B cell (primary cell): Measurements from ENCODE around the gene DNAJB2. TPM values are rescaled to one million over a fixed set of nuclear protein-coding genes. Genes with fewer than 3 reads are reported as not detected.

Source experiments
- ATAC-seq: fragments of 200-7000 bp; cut with Tn5 transposase; one replicate; pipeline ENCODE4 v1.10.0; 2021; ENCODE audit warnings: low read depth, mild to moderate bottlenecking, moderate number of reproducible peaks, moderate library complexity
- CTCF ChIA-PET: fragments of 350-600 bp; sonication (Branson Sonifier 250); formaldehyde crosslinking; loops from one replicate; lab custom pipeline; 2021; ENCODE audit warnings: antibody characterized with exemption, inconsistent platforms; lab: Charles Lee
- POLR2A ChIA-PET: fragments of 350-600 bp; sonication (Branson Sonifier 250); formaldehyde crosslinking; loops from one replicate; lab custom pipeline; 2021; ENCODE audit warnings: antibody characterized with exemption; lab: Charles Lee
- DNase-seq: peaks from one replicate; pipeline ENCODE4 v3.0.0; 2013
- H2AFZ ChIP-seq: 2 replicates; pipeline ENCODE4 v1.6.1; 2012; ENCODE audit warnings: mild to moderate bottlenecking, low read depth, low read length; ENCODE audit not compliant: insufficient read depth, poor library complexity, severe bottlenecking
- H3K27ac ChIP-seq, 2 donors: 1 replicate in 1 of 2; 2 replicates in 1 of 2; pipeline ENCODE4 v1.5.1; 2012 to 2013; ENCODE audit warnings: low read length in 2 of 2, mild to moderate bottlenecking in 2 of 2, moderate library complexity in 1 of 2
- H3K27me3 ChIP-seq, 4 experiments: fragments of 200-600 bp in 1 of 4; sonication (generic) in 1 of 4; replicated peaks in 1 of 4; 1 replicate in 2 of 4; 2 replicates in 2 of 4; pipeline versions ENCODE4 v1.6.1 to v1.7.0; 2013 to 2016; ENCODE audit warnings: low read length in 3 of 4, mild to moderate bottlenecking in 2 of 4, mixed read lengths in 1 of 4, moderate library complexity in 1 of 4; ENCODE audit not compliant: insufficient read depth in 4 of 4, control insufficient read depth in 3 of 4; ENCODE audit errors: control extremely low read depth in 1 of 4
- H3K36me3 ChIP-seq, 2 experiments: replicated peaks in 1 of 2; 1 replicate in 1 of 2; 2 replicates in 1 of 2; pipeline versions ENCODE4 v1.6.1 to v1.7.1; 2013; ENCODE audit warnings: low read length in 1 of 2; ENCODE audit not compliant: insufficient read depth in 2 of 2, control insufficient read depth in 1 of 2; ENCODE audit errors: control extremely low read depth in 1 of 2, extremely low read depth in 1 of 2
- H3K4me1 ChIP-seq, 2 donors: fragments of 200-600 bp in 1 of 2; sonication (generic) in 1 of 2; 1 replicate in 1 of 2; 2 replicates in 1 of 2; pipeline versions ENCODE4 v1.5.1 to v1.6.1; 2013 to 2017; ENCODE audit warnings: low read length in 2 of 2; ENCODE audit not compliant: control insufficient read depth in 2 of 2, insufficient read depth in 2 of 2
- H3K4me2 ChIP-seq: replicated peaks from 2 replicates; pipeline ENCODE3; 2012; ENCODE audit warnings: mild to moderate bottlenecking, low read depth, low read length; ENCODE audit not compliant: poor library complexity, severe bottlenecking
- H3K4me3 ChIP-seq, 5 experiments: fragments of 200-600 bp in 1 of 5; sonication (generic) in 1 of 5; 1 replicate in 3 of 5; 2 replicates in 2 of 5; pipeline versions ENCODE4 v1.5.1 to v1.7.0; 2011 to 2016; ENCODE audit warnings: low read length in 4 of 5, mild to moderate bottlenecking in 4 of 5, low read depth in 2 of 5, control low read depth in 1 of 5, moderate library complexity in 1 of 5; ENCODE audit not compliant: insufficient read depth in 1 of 5; ENCODE audit errors: control extremely low read depth in 1 of 5, extremely low read depth in 1 of 5
- H3K79me2 ChIP-seq: fragments of 200-600 bp; sonication (generic); one replicate; pipeline ENCODE4 v1.6.0; 2016; ENCODE audit warnings: low read length; ENCODE audit not compliant: control insufficient read depth, insufficient read depth
- H3K9ac ChIP-seq: fragments of 200-600 bp; sonication (generic); 2 replicates; pipeline ENCODE4 v1.6.1; 2017; ENCODE audit warnings: mild to moderate bottlenecking, low read length, moderate library complexity
- H3K9me3 ChIP-seq, 3 donors: one replicate each; pipeline versions ENCODE4 v1.6.1 to v1.7.1; 2013; ENCODE audit warnings: low read length in 2 of 3; ENCODE audit not compliant: control insufficient read depth in 2 of 3, insufficient read depth in 1 of 3; ENCODE audit errors: control extremely low read depth in 1 of 3
- H4K20me1 ChIP-seq: 2 replicates; pipeline ENCODE4 v1.6.0; 2012; ENCODE audit warnings: mild to moderate bottlenecking, low read length; ENCODE audit not compliant: insufficient read depth, control insufficient read depth, poor library complexity, severe bottlenecking
- H3K27ac Mint-ChIP-seq: one replicate; pipeline ENCODE4 v1.8.0; 2021; ENCODE audit warnings: mixed read lengths
- H3K27me3 Mint-ChIP-seq: one replicate; pipeline ENCODE4 v1.8.0; 2021; ENCODE audit warnings: mixed read lengths
- H3K4me1 Mint-ChIP-seq: one replicate; pipeline ENCODE4 v1.8.0; 2021; ENCODE audit warnings: mixed read lengths
- H3K4me3 Mint-ChIP-seq: one replicate; pipeline ENCODE4 v1.8.0; 2021; ENCODE audit warnings: mixed read lengths
- H3K9me3 Mint-ChIP-seq: one replicate; pipeline ENCODE4 v1.8.0; 2022; ENCODE audit warnings: mixed read lengths; ENCODE audit not compliant: insufficient read depth
- EZH2 ChIP-seq: IDR thresholded peaks from 2 replicates; pipeline ENCODE4 v1.6.1; 2012; ENCODE audit warnings: borderline replicate concordance, low read depth, mild to moderate bottlenecking, moderate library complexity, low read length; ENCODE audit not compliant: insufficient read depth, poor library complexity, severe bottlenecking
- WGBS: methylation state at CpG from one replicate; pipeline ENCODE4 v1.1.5; 2013; ENCODE audit warnings: missing lambda C conversion rate; ENCODE audit not compliant: insufficient coverage; 5-methylcytosine and 5-hydroxymethylcytosine counted together
- intact Hi-C: fragments of 100-400 bp; cut with micrococcal nuclease; formaldehyde crosslinking; loops from one replicate; pipeline ENCODE4 v1.10.0; 2022
- polyA plus RNA-seq: library from polyadenylated mRNA; depleted of rRNA; stranded (reverse); fragments of >200 nt; gene quantifications from 2 replicates; pipeline ENCODE4 v1.2.3, GENCODE V29; 2012
- total RNA-seq, 2 donors: library from RNA; stranded (reverse); fragments of 120-200 nt in 1 of 2; gene quantifications; 1 replicate in 1 of 2; 2 replicates in 1 of 2; pipeline versions ENCODE4 v1.2.3 to v1.2.4, GENCODE V29; 2013 to 2022
- TF ChIP-seq, protein P1 (sequence below): fragments of 200-600 bp; IDR thresholded peaks from one replicate; pipeline ENCODE4 v1.8.0; 2022; ENCODE audit warnings: antibody characterized with exemption, mild to moderate bottlenecking

DNAJB2 gene
- total and polyA plus RNA-seq, 2 donors (not counting 1 experiment from before 2014, with no cell fraction given), result 127 to 184 TPM

GRCh38 chr2:219300022-219300421, 20.9 kb downstream of the DNAJB2 start:
- H3K4me2 ChIP-seq, result no peak overlapping the region
- no peaks in the 10 kb centered on the region for H4K20me1 ChIP-seq
- no peak overlapping the region for H3K9ac ChIP-seq
- H3K4me1 ChIP-seq, result peaks cover 7 to 10% of the 10 kb centered on the region in 2 donors
- H3K27me3 Mint-ChIP-seq, result peaks cover 32% of the 10 kb centered on the region
- TF ChIP-seq, protein P1, sequence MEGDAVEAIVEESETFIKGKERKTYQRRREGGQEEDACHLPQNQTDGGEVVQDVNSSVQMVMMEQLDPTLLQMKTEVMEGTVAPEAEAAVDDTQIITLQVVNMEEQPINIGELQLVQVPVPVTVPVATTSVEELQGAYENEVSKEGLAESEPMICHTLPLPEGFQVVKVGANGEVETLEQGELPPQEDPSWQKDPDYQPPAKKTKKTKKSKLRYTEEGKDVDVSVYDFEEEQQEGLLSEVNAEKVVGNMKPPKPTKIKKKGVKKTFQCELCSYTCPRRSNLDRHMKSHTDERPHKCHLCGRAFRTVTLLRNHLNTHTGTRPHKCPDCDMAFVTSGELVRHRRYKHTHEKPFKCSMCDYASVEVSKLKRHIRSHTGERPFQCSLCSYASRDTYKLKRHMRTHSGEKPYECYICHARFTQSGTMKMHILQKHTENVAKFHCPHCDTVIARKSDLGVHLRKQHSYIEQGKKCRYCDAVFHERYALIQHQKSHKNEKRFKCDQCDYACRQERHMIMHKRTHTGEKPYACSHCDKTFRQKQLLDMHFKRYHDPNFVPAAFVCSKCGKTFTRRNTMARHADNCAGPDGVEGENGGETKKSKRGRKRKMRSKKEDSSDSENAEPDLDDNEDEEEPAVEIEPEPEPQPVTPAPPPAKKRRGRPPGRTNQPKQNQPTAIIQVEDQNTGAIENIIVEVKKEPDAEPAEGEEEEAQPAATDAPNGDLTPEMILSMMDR, result no peak
- no peak overlapping the region for H3K4me3 Mint-ChIP-seq
- WGBS, result 80% methylated on average over 3 of the region's 5 CpGs
- H3K4me3 ChIP-seq, result no peak overlapping the region
- no peak overlapping the region for H3K27ac Mint-ChIP-seq
- H3K9me3 ChIP-seq, result no peaks in the 10 kb centered on the region
- H3K27me3 ChIP-seq, result peaks cover 0 to 22% (median 1%) of the 10 kb centered on the region in 4 experiments
- peaks cover 6% of the 10 kb centered on the region for H3K4me1 Mint-ChIP-seq
- H3K27ac ChIP-seq, result no peak overlapping the region
- no peaks in the 10 kb centered on the region for H3K79me2 ChIP-seq
- ChIA-PET CTCF (interaction anchor here (0.9 to 10.3 kb wide), 13 partner anchors 9 to 590 kb away, joined by 3 to 136 read pairs (median 5); partner anchors contain the start of genes ANKZF1, ATG9A, CNPPD1 and DNAJB2), POLR2A (no interaction called here)
- H3K9me3 Mint-ChIP-seq, result no peaks in the 10 kb centered on the region
- intact Hi-C loops, result no loop called here
- no peaks in the 10 kb centered on the region for H3K36me3 ChIP-seq
- DNase-seq (no peak), ATAC-seq (no peak)
- no peak overlapping the region for H2AFZ ChIP-seq

DNA sequence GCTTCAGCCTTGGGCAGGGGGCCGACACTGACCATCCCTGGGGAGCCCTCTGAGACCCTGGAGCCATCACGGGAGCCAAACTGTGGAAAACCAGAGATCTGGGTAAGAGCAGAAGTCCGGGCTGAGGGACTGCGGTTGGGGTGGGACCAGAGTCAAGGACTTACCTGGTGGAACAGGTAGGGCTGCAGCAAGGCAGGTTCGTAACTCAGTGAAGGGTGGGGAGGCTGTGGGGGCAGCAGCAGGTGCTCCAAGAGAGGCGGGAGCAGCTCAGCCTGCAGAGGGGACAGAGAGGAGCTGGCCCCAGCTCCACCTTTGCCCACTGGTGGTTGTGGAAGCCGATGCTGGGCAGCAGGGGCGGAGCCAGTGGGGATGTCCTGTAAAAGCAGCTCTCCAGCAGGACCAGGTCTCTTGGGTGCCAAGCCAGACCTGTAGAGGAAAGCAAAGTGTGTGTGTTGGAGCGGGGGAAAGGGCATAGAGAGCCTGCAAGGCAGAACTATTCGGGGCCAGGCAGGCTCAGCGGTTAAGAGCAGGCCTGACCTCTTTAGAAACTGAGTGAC, 23.3 kb downstream of the DNAJB2 start:
- 84% methylated on average over 11 of the region's 11 CpGs for WGBS
- H3K9me3 ChIP-seq, result peaks cover 0 to 3% (median 0%) of the 10 kb centered on the region in 3 donors
- peaks cover 2% of the 10 kb centered on the region for H3K9me3 Mint-ChIP-seq
- no peak overlapping the region for H2AFZ ChIP-seq
- no peak overlapping the region for H3K4me3 Mint-ChIP-seq
- no peak for ATAC-seq
- H3K27ac Mint-ChIP-seq, result no peak overlapping the region
- intact Hi-C loops, result no loop called here
- no peaks in the 10 kb centered on the region for H3K79me2 ChIP-seq
- ChIA-PET CTCF (interaction anchor here (1.1 to 6.6 kb wide), 2 partner anchors 24 to 154 kb away, joined by 4 to 46 read pairs; partner anchors contain the start of gene DNAJB2), POLR2A (no interaction called here)
- H3K4me1 ChIP-seq, result peaks cover 4 to 6% of the 10 kb centered on the region in 2 donors
- H4K20me1 ChIP-seq, result no peaks in the 10 kb centered on the region
- DNase-seq, result no peak
- peaks cover 0 to 27% (median 10%) of the 10 kb centered on the region in 4 experiments for H3K27me3 ChIP-seq
- H3K27ac ChIP-seq, result no peak overlapping the region
- no peak overlapping the region for H3K9ac ChIP-seq
- no peak overlapping the region for H3K4me2 ChIP-seq
- peaks cover 50% of the 10 kb centered on the region for H3K27me3 Mint-ChIP-seq
- H3K4me3 ChIP-seq, result no peak overlapping the region
- TF ChIP-seq EZH2, result no peak
- TF ChIP-seq, protein P1, result no peak
- no peaks in the 10 kb centered on the region for H3K4me1 Mint-ChIP-seq
- H3K36me3 ChIP-seq, result no peaks in the 10 kb centered on the region
